WTC11 (cell line): ENCODE measurements around the gene TEX35. TPM values are rescaled to one million over a fixed set of nuclear protein-coding genes. Genes with fewer than 3 reads are reported as not detected.

ENCODE experiments used
- ATAC-seq: fragments of 200-7000 bp; cut with Tn5 transposase; 2 replicates; pipeline ENCODE4 v1.10.0; 2021; ENCODE audit warnings: mild to moderate bottlenecking, moderate library complexity
- CTCF ChIA-PET: fragments of 300-600 bp; sonication (Branson Sonifier 250); formaldehyde crosslinking; loops from one replicate; lab custom pipeline; 2021; ENCODE audit warnings: antibody characterized with exemption; lab: Charles Lee
- POLR2A ChIA-PET: fragments of 350-600 bp; sonication (Branson Sonifier 250); formaldehyde crosslinking; loops from one replicate; lab custom pipeline; 2021; ENCODE audit warnings: antibody characterized with exemption; lab: Charles Lee
- DNase-seq: peaks from one replicate; pipeline ENCODE4 v3.0.0; 2021; ENCODE audit warnings: low spot score
- H3K27ac Mint-ChIP-seq: 2 replicates; pipeline ENCODE4 v1.8.0; 2021; ENCODE audit warnings: mixed read lengths
- H3K27me3 Mint-ChIP-seq: 2 replicates; pipeline ENCODE4 v1.8.0; 2021; ENCODE audit warnings: low read depth, mild to moderate bottlenecking, moderate library complexity, mixed read lengths
- H3K36me3 Mint-ChIP-seq: 2 replicates; pipeline ENCODE4 v1.8.0; 2021; ENCODE audit warnings: mixed read lengths
- H3K4me1 Mint-ChIP-seq: 2 replicates; pipeline ENCODE4 v1.8.0; 2022; ENCODE audit warnings: mixed read lengths
- H3K4me3 Mint-ChIP-seq: 2 replicates; pipeline ENCODE4 v1.8.0; 2021; ENCODE audit warnings: mild to moderate bottlenecking, moderate library complexity, mixed read lengths
- H3K9me3 Mint-ChIP-seq: 2 replicates; pipeline ENCODE4 v1.8.0; 2021; ENCODE audit warnings: mixed read lengths
- ATF1 ChIP-seq: sonication (generic); formaldehyde crosslinking; IDR thresholded peaks from 2 replicates; pipeline ENCODE4 v1.8.1; 2023; ENCODE audit warnings: mild to moderate bottlenecking, moderate library complexity, missing genetic modification reagents
- ATF3 ChIP-seq: sonication (generic); formaldehyde crosslinking; conservative IDR thresholded peaks from 2 replicates; pipeline ENCODE4 v1.8.1; 2022; ENCODE audit warnings: mild to moderate bottlenecking, missing genetic modification reagents
- E2F1 ChIP-seq: sonication (generic); formaldehyde crosslinking; IDR thresholded peaks from 2 replicates; pipeline ENCODE4 v1.8.0; 2022; ENCODE audit warnings: mild to moderate bottlenecking, missing genetic modification reagents
- EMX1 ChIP-seq: fragments of 250-450 bp; sonication (Bioruptor Pico); IDR thresholded peaks from 2 replicates; pipeline ENCODE4 v1.8.0; 2021; ENCODE audit warnings: mild to moderate bottlenecking
- ESRRA ChIP-seq: sonication (generic); formaldehyde crosslinking; IDR thresholded peaks from 2 replicates; pipeline ENCODE4 v1.8.1; 2022; ENCODE audit warnings: mild to moderate bottlenecking, missing genetic modification reagents, borderline replicate concordance
- GRHL2 ChIP-seq: fragments of 250-450 bp; sonication (Bioruptor Pico); IDR thresholded peaks from 2 replicates; pipeline ENCODE4 v1.8.0; 2022; ENCODE audit warnings: mild to moderate bottlenecking, moderate library complexity; ENCODE audit not compliant: insufficient replicate concordance, severe bottlenecking
- IRF2 ChIP-seq: sonication (generic); formaldehyde crosslinking; IDR thresholded peaks from 2 replicates; pipeline ENCODE4 v1.8.0; 2022; ENCODE audit warnings: low read depth, missing genetic modification reagents, borderline replicate concordance
- JUN ChIP-seq: sonication (generic); formaldehyde crosslinking; IDR thresholded peaks from 2 replicates; pipeline ENCODE4 v1.8.0; 2023; ENCODE audit warnings: mild to moderate bottlenecking, missing genetic modification reagents
- SMAD4 ChIP-seq: sonication (generic); formaldehyde crosslinking; IDR thresholded peaks from 2 replicates; pipeline ENCODE4 v1.8.0; 2022; ENCODE audit warnings: mild to moderate bottlenecking, missing genetic modification reagents
- TEAD1 ChIP-seq: sonication (generic); formaldehyde crosslinking; IDR thresholded peaks from 2 replicates; pipeline ENCODE4 v1.8.0; 2022; ENCODE audit warnings: mild to moderate bottlenecking, missing genetic modification reagents
- TP53 ChIP-seq: sonication (generic); formaldehyde crosslinking; IDR thresholded peaks from 2 replicates; pipeline ENCODE4 v1.8.1; 2023; ENCODE audit warnings: mild to moderate bottlenecking, missing genetic modification reagents
- ZSCAN18 ChIP-seq: fragments of 250-450 bp; sonication (Bioruptor Pico); IDR thresholded peaks from 2 replicates; pipeline ENCODE4 v2.1.2; 2022; ENCODE audit warnings: mild to moderate bottlenecking, moderate library complexity
- total RNA-seq: library from RNA; stranded (reverse); gene quantifications from 3 replicates; pipeline ENCODE4 v1.2.3, GENCODE V29; 2021

The TEX35 gene
- total RNA-seq, 1 experiment from 2014 or later, result not detected

DNA sequence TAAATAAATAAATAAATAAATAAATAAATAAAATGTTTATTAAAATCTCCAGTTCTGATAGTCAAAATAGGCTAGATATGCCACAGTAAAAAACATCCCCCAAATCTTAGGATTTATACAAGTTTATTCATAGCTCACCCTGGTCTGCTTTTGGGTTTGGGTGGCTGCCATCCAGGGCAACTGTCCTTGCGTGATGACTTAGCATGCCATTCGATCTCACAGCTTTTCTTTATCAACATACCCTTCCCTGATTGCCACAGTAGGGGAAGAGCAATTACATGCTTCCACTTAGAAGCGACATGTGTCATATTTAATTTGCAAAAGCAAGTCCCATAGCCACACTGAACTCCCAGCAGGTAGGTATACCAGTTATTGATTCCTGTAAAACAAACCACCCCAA, 52.7 kb downstream of the TEX35 start (continued):
- TF ChIP-seq ESRRA (no peak), E2F1 (no peak)

DNA sequence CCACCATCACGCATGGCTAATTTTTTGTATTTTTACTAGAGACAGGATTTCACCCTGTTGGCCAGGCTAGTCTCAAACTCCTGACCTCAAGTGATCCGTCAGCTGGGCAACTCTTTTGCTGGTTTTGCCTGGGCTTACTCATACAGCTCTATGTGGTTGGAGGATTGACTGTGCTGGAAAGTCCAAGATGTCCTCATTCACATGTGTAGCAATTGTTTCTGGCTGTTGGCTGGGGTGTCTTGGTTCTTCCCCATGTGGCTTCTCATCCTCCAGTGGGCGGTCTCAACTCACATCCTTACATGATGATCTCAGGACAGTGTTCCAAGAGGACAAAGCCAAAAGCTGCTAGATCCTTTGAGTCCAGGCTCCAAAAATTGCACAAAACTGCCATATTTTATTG, 53.3 kb downstream of the TEX35 start:
- no peaks in the 10 kb centered on the region for H3K36me3 Mint-ChIP-seq
- ChIA-PET POLR2A (no interaction called here), CTCF (no interaction called here)
- no peaks in the 10 kb centered on the region for H3K27me3 Mint-ChIP-seq
- H3K4me3 Mint-ChIP-seq, result no peak overlapping the region
- H3K4me1 Mint-ChIP-seq, result peaks cover 13% of the 10 kb centered on the region
- H3K27ac Mint-ChIP-seq, result no peak overlapping the region
- no peak for ATAC-seq
- TF ChIP-seq ZSCAN18 (CRISPR knock-in tag), result no peak
- peaks cover 8% of the 10 kb centered on the region; the same call in 1 of the 2 replicates for H3K9me3 Mint-ChIP-seq
- no peak for DNase-seq

- no peak for ATAC-seq
- CTCF ChIA-PET, result interaction anchor here (1.3 to 3.2 kb wide), 6 partner anchors 9 to 430 kb away, joined by 3 to 20 read pairs (median 8); no protein-coding TSS in a partner anchor
- peaks cover 15% of the 10 kb centered on the region for H3K4me1 Mint-ChIP-seq
Observed at GRCh38 chr1:178571807-178572206, 58.9 kb downstream of the TEX35 start.

More at GRCh38 chr1:178571807-178572206, 58.9 kb downstream of the TEX35 start:
- no peak overlapping the region for H3K4me3 Mint-ChIP-seq
- DNase-seq, result no peak
- no peaks in the 10 kb centered on the region for H3K27me3 Mint-ChIP-seq
- POLR2A ChIA-PET, result no interaction called here
- TF ChIP-seq ATF1 (CRISPR knock-in tag) (no peak), EMX1 (no peak), TEAD1 (no peak), JUN (CRISPR knock-in tag) (no peak), IRF2 (CRISPR knock-in tag) (no peak), SMAD4 (no peak), TP53 (CRISPR knock-in tag) (no peak), GRHL2 (CRISPR knock-in tag) (no peak), ATF3 (CRISPR knock-in tag) (no peak), ZSCAN18 (CRISPR knock-in tag) (no peak)
- H3K27ac Mint-ChIP-seq, result no peak overlapping the region; the same call in 1 of the 2 replicates
- H3K9me3 Mint-ChIP-seq, result peaks cover 3% of the 10 kb centered on the region; the same call in 1 of the 2 replicates
- H3K36me3 Mint-ChIP-seq, result no peaks in the 10 kb centered on the region

Other genes with a start within 250 kb of the TEX35 start
- not detected in 3 replicates for gene CLEC20A, start 16.1 kb upstream of the TEX35 start, total RNA-seq
- 33.8 to 38.0 TPM (median 37.0 TPM) in 3 replicates for gene RALGPS2, start 212.1 kb downstream of the TEX35 start, total RNA-seq